COLO668 (cell line): ENCODE results near the gene CHRM2.

Experiments
- DNase-seq: peaks from one replicate; lab custom pipeline; 2025; ENCODE audit not compliant: unreplicated experiment; lab: John Stamatoyannopoulos, UW

CHRM2 gene

GRCh38 chr7:137018468-137018867 lies 150.0 kb downstream of the CHRM2 start:
- DNase-seq: no peak

DNA sequence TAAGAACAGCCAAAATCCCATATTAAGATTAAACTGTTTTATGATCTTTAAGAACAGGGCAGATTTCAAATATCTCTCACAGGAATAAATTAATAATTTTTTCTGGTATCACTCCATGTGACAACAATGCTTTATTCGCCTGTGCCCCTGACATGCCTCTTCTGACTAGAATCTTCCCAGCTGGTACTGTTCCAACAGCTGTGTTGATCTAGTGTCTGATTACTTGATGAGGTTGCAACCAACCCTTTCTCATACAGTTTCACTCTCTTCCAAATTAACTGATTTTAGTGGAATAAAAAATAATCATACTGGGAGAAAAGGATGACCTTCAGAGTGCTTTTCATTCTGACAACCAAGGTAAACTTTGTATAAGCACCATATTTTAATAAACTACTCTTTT lies 151.9 kb downstream of the CHRM2 start:
- no peak for DNase-seq

DNA sequence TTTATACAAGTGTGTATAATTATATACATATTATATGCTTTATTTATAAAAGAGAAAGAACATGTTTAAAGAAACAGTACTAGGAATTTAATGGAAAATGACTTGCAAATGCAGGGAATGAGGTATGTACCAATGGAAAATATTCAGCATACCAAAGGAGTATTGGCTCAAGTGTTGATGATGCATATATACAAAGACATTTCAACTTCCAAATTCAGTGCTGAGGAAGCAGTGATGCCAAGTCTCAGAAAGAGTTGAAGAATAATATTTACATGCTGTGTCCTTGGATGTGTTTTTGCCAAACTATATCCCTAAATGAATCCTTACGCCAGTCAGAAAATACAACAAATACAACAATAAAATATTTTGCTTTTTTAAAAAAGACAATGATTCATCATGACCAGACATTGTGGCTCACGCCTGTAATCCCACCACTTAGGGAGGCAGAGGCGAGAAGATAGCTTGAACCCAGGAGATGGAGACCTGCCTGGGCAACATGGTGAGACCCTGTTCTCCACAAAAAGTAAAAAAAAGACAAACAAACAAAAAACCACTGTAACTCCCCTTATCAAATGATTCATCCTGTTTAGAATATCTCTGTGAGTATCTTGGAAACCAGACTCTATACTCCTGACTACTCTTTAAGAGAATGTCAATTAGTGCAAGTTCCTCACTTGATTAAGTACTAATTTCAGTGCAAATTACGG lies 157.2 kb downstream of the CHRM2 start:
- DNase-seq: no peak

- no peak for DNase-seq
These were observed 157.7 kb downstream of the CHRM2 start for GRCh38 chr7:137026176-137026500.

DNA sequence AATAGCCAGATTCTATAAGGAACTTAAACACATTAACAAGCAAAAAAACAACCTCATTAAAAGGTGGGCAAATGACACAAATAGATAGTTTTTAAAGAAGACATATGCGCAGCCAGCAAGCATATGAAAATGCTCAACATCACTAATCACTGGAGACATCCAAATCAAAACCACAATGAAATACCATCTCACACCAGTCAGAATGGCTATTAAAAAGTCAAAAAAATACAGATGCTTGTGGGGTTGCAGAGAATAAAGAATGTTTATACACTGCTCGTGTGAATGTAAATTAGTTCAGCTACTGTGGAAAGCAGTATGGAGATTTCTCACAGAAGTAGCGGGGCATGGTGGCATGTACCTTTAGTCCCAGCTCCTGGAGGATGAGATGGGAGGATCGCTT lies 164.0 kb downstream of the CHRM2 start:
- no peak for DNase-seq

- no peak for DNase-seq
These were observed 168.3 kb downstream of the CHRM2 start for GRCh38 chr7:137036768-137037167.

- DNase-seq: no peak
These were observed 170.3 kb downstream of the CHRM2 start for GRCh38 chr7:137038706-137039105.

GRCh38 chr7:137040745-137041144 lies 172.3 kb downstream of the CHRM2 start:
- DNase-seq: no peak

DNA sequence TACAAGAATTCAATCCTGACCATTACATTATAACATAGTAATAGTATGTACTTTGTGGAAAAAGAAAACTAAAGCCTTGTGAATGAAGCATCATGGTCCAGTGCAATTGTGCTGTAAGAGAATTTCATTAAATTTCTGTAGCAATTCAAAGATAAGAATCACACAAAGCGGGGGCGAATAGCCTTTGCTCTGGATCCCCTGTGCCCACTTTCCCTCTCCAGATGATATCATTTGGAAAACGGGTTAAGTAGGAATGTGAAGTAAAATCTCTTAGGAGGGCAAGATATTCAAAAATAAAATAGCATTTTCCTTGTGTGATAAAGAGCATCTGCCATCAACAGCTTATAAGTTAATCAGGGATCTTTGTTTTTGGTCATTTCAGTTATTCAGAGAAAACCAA lies 177.1 kb downstream of the CHRM2 start:
- no peak for DNase-seq

GRCh38 chr7:137069249-137069963 lies 201.0 kb downstream of the CHRM2 start:
- DNase-seq: no peak
